GM23248 (cell line): ENCODE measurements around the gene UIMC1.

Experiments
- EZH2 ChIP-seq: fragments of 200-600 bp; sonication (generic); IDR thresholded peaks from 2 replicates; pipeline ENCODE4 v1.6.1; 2018; ENCODE audit warnings: antibody characterized with exemption, mild to moderate bottlenecking; ENCODE audit not compliant: insufficient read depth, poor library complexity, severe bottlenecking
- EZH2phosphoT487 ChIP-seq: fragments of 200-600 bp; sonication (generic); IDR thresholded peaks from 2 replicates; pipeline ENCODE4 v1.6.1; 2018; ENCODE audit warnings: antibody characterized with exemption, moderate library complexity, mild to moderate bottlenecking, low read depth; ENCODE audit not compliant: insufficient read depth

GRCh38 chr5:176880366-176881020 is 126.1 kb downstream of the UIMC1 start:
- TF ChIP-seq EZH2: no peak
- TF ChIP-seq EZH2phosphoT487: no peak
